ENCODE results near the gene IL9R. TPM values are rescaled to one million over a fixed set of nuclear protein-coding genes. Genes with fewer than 3 reads are reported as not detected.
"Not testable (repeated sequence)": the region's sequence is repeated elsewhere in the genome, so short reads cannot be mapped to it uniquely, and the experiment has no call there.

The IL9R gene
- 1.0 and 2.7 TPM in 2 replicates for total RNA-seq (2014; rRNA removed; shearing (Covaris generic))

- no peak for DNase-seq (ENCODE audit: low spot score)
Observed at GRCh38 chrX:155997436-155997835, at the start of gene IL9R. Gene IL9R (plus strand): TSS chrX:155997696. CDS start chrX:155997760, 64 bp downstream.

DNA sequence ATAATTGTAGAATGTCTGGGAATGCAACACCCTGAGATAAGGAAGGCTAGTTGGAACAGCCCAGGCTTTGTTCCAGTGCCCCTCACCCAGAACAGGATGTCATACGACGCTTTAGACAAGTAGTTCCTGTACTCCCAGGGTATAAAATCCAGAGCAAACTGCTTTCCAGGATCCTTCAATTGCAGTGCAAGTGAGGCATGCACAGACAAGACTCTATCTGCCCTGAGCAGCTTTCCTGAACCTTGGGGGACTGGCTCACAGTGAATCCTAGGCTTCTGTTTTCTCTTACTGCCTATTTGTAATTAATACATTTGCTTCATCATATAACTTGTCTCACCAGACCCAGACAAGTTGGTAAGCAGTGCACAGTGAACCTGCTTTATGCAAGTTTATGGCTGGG lies 48.4 kb upstream of the IL9R start:
- DNase-seq (ENCODE audit: low spot score), result no peak

DNA sequence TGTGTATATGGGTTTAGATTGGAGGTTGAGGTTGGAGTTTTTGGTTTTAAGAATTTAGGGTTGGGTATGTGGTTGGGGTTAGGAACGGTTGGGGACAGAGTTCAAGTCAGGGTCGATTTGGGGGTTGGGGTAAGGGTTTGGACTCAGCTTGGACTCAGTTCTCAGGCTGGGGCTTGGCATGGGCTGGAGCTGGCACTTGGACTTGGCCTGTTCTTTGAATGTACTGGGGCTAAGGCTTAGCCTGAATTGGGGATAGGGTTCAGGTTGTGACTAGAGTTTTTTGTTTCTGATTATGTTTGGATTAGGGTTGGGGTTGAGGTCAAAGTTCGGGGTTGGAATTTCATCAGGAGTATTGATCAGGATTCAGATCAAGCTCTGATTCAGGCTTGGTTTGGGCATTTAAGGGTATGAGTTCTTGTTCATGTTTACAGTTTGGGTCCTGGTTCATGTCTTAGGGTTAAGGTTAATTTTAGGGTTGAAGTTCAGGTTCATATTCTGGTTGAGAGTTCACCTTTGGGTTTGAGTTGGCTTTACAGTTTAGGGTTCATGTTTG lies 46.2 kb upstream of the IL9R start:
- DNase-seq (ENCODE audit: low spot score), result no peak

DNA sequence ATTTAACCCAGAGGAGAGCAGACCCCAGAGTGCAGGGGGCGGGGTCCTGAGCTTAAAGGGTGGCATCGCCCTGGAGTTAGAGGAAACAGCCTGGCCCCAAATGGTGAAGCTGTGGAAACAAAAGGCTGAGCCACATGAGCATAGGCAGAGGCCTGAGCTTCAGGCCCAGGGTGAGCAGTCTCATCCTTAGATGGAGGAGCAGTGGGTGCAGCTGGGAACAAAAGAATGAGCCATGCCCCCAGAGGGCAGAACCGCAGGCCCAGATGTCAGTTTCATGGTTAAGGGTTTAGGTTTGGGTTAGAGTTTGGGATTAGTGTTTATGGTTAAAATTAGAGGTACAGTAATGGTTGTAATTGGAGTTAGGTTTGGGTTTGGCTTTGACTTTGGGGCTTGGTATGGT lies 44.4 kb upstream of the IL9R start:
- no peak for DNase-seq (ENCODE audit: low spot score)

GRCh38 chrX:155954793-155955192 lies 42.7 kb upstream of the IL9R start:
- DNase-seq (ENCODE audit: low spot score), result no peak

DNA sequence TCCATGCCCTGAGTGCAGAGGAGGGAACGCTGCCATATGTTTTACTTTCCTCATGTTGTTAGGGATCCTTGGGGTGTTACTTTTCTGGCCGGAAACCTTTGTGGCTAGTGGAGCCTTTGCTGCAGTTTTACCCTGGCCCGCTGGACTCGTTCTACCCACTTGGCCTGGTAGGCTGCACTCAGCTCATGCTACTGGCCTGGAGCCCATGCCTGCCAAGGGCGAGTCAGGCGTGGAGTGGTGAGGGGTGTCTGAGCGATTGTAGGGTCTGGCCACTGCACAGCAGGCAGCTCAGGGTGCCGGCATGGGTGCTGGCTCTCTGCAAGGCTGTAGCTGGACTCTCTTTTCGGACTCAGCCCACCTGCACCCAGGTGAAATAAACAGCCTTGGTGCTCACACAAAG lies 41.4 kb upstream of the IL9R start:
- no peak for DNase-seq (ENCODE audit: low spot score)

DNA sequence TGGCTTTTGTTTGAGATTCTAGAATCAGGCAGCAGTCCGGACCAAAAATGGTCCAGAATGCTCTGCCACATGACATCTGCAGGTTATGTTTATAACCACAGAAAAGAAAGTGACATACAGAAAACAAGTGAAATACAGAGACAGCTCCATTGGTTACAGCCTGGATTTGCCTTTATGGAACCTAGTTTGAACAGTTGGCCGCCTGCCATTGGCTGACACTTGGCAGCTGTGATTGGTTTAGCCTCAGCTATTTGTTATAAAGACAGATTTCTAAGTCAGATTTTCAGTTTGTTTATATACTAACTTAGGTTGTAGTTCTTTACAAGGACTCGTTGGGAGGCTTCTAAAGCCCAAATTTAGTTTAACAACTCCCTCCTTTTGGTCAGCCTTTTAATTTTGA lies 40.8 kb upstream of the IL9R start:
- DNase-seq (ENCODE audit: low spot score), result no peak

DNA sequence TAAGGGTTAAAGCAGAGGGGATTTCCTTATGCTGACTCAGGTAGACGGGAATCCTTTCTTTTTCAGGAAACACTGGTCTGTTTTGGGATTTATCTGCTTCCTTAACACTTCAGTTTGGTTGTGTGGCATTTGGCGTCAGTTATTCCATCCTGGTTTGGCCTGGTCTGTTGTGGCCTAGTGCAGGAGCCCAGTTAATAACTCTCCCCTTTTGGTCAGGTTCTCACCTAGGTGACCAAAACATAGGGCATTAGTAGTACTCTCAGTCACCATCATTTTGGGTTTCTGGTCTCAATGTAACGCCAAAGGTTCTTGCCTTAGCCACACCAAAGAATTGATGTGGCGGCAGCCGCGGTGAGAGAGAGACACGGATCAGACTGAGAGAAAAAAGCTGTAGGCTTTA lies 39.7 kb upstream of the IL9R start:
- no peak for DNase-seq (ENCODE audit: low spot score)

GRCh38 chrX:155959018-155959587 lies 38.4 kb upstream of the IL9R start:
- no peak for DNase-seq (ENCODE audit: low spot score)

DNA sequence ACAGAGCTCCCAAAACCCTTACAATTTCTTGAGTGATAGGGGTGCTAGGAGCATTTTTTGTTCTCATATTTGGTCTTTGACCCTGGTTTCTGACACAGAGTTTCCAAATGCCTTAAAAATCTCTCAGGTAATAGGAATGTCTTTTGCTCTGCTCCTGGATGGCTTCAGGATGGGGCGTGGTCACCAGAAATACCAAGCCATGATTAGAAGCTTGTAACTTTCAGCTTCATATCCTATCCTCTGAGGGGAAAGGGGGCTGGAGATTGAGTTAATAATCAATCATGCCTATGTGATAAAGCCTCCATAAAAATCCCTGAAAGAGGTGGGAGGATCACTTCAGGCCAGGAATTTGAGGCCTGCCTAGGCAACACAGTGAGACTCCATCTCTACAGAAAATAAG lies 34.6 kb upstream of the IL9R start:
- no peak for DNase-seq (ENCODE audit: low spot score)

GRCh38 chrX:155966876-155967275 lies 30.6 kb upstream of the IL9R start:
- peak; percentile 78 for DNase-seq (ENCODE audit: low spot score)

DNA sequence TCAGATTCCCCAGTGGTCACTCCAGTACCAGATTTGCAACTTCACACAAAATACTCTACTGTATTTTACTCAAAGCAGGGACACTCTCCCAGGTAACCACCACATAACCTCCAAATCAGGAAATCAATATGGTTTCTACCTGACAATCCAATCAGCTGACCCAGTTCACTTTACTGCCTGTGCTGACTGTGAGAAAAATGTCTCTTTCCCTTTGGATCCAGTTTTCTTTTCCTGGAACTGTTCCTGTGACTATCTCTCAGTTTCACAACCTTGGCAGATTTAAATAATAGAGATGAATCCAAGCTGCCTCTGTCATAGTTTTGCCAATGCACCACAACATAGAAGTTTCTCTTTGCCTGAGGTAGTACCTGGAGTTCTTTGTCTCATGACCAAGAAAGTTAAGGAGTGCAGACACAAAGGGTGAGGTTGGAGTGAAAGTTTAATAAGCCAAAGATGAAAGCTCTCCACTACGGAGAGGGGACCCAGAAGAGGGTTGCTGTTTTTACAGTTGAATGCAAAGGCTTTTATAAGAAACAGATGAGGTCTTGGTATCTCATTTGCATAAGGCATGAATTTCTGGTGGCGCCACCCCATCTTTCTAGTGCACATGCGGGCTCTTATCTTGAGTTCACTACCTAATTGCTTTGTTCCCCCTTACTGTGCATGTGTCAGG lies 29.7 kb upstream of the IL9R start:
- no peak for DNase-seq (ENCODE audit: low spot score)

- DNase-seq (ENCODE audit: low spot score), result no peak
Observed at GRCh38 chrX:155968326-155968661, 29.2 kb upstream of the IL9R start.

DNA sequence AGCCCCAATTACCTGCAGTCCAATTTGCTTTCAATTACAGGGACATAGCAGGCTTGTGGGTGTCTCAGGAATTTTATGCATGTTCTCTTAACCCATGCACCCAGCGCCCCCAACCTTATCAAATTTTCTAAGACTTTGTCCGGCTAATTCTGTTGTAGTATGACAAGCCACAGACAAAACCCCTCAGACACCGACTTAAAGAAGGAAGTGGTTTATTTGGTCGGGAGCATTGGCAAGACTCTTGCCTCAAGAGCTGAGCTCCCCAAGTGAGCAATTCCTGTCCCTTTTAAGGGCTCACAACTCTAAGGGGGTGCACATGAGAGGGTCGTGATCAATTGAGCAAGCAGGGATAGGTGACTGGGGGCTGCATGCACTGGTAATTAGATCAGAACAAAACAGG lies 28.7 kb upstream of the IL9R start:
- no peak for DNase-seq (ENCODE audit: low spot score)

DNA sequence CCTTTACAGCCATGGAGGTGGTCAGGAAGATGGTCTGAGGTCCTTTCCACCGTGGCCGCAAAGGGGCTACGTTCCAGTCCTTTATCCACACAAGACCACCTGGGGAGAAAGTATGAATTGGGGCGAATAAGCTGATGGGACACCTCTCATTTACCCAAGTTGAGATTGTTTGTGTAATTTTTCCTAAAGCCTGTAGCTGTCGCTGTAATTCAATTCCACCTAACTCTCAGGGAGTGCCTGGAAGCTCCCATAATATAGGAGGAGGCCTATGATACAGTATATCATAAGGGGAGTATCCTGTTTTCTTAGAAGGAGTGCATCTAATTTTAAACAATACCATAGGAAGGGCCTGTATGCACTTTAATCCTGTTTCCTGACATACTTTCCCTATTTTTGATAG lies 25.8 kb upstream of the IL9R start:
- peak; percentile 43 for DNase-seq (ENCODE audit: low spot score)

- not testable (repeated sequence) for DNase-seq (ENCODE audit: low spot score)
Observed at GRCh38 chrX:155972241-155972640, 25.3 kb upstream of the IL9R start.

- DNase-seq (ENCODE audit: low spot score), result no peak
Observed at GRCh38 chrX:155983326-155983725, 14.2 kb upstream of the IL9R start.

DNA sequence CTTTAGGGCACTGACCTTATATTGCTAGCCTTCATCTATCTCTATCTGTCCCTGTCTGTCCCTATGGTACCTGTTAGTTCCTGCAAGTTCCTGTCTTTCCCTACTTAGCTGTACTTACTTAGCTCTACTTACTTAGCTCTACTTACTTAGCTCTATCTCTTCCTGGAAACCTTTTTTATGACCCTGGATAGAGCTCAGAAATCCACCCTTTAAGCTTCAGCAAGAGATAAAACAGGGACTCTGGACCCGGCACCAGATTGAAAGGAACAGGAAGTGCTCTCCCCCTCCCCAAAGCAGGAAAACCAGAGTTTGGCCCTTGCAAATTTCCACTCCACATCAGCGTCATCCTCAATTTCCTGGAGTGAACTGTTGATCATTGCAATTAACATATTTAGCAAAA lies 12.3 kb upstream of the IL9R start:
- DNase-seq (ENCODE audit: low spot score), result peak; percentile 25

DNA sequence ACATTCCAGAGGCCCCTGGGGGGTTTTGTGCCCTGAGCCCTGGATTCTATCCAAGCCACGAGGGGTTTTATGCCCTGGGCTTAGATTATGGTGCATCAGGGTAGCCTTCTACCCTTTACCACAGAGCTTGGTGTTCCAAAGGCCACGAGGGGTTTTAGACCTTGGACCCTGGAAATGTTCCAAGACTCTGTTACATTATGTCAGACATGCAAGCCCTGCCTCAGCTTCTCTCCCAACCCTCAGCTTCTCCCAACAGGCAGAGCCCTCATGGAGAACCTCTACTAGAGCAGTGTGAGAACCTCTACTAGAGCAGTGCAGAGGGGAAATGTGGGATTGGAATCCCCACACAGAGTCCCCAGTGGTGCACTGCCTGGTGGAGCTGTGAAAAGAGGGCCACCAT lies 10.5 kb upstream of the IL9R start:
- DNase-seq (ENCODE audit: low spot score), result not testable (repeated sequence)

DNA sequence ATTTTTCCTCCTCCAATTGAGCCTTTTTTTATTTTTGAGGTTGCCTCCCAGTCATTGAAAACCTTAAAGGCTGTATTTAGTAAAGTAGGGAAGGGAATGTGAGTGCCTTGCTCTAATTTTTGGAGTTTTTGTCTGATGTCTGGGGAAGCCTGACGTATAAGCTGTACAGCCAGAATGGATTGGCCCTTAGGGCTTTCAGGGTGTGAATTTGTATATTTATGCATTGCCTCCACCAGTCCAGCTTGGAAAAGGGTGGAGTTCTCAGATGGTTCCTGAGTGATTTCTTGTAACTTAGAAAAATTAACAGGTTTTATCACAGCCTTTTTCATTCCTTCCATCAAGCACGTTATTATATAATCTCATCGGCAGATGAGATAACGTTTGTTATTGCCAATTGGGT lies 8.6 kb upstream of the IL9R start:
- DNase-seq (ENCODE audit: low spot score), result no peak

DNA sequence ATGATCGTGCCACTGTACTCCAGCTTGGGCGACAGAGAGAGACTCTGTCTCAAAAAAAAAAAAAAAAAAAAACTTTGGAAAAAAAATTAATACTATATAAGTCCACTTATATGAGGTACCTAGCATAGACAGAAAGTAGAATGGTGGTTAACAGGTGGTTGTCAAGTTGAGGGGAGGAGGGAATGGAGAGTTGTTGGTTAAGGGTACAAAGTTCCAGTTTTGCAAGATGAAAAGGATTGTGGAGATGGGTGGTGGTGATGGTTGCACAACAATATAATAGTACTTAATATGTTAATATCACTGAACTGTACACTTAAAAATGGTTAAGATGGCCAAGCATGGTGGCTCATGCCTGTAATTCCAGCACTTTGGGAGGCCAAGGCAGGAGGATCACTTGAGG lies 4.1 kb upstream of the IL9R start:
- DNase-seq (ENCODE audit: low spot score), result no peak

- no peak for DNase-seq (ENCODE audit: low spot score)
Observed at GRCh38 chrX:155995321-155995875, 2.1 kb upstream of the IL9R start.

DNA sequence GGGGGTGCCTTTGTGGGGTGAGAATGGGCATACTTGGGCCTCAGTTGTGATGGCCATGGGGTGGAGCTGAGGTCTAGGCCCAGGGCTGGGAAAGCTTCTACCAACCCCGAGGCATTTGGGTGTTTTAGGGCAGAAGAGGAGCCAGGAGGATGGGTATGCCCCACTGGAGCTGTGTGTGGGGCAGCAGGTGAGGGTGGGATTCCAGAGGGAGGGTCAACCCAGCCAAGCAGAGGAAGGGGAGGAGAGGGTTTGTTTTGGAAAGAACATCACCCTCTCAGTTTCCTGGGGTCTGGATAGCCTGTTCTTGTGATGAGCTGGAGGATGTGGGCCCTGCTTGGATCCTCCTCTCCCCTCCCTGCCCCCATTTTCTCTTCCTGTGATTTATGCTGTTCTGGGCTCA lies 620 bp downstream of the IL9R start:
- DNase-seq (ENCODE audit: low spot score), result no peak
